Mesendoderm (in vitro differentiated cells): Measurements from ENCODE around the gene APOA4.

Source experiments
- DNase-seq: peaks from one replicate; pipeline ENCODE4 v3.0.0; 2013
- H2AK5ac ChIP-seq: 2 replicates; pipeline ENCODE4 v1.6.1; 2013; ENCODE audit warnings: low read length, inconsistent platforms
- H2BK120ac ChIP-seq: 2 replicates; pipeline ENCODE4 v1.6.1; 2013; ENCODE audit warnings: low read depth, mild to moderate bottlenecking, low read length, moderate library complexity, mixed read lengths
- H2BK15ac ChIP-seq: replicated peaks from 2 replicates; pipeline ENCODE4 v1.6.1; 2013; ENCODE audit warnings: low read depth, mild to moderate bottlenecking, moderate library complexity
- H2BK5ac ChIP-seq: 2 replicates; pipeline ENCODE4 v1.6.1; 2013; ENCODE audit warnings: low read length, inconsistent platforms
- H3K18ac ChIP-seq: 2 replicates; pipeline ENCODE4 v1.6.1; 2013; ENCODE audit warnings: mild to moderate bottlenecking, low read length, mixed read lengths
- H3K23ac ChIP-seq: one replicate; pipeline ENCODE4 v1.6.1; 2013; ENCODE audit warnings: low read length
- H3K27ac ChIP-seq: 2 replicates; pipeline ENCODE4 v1.5.1; 2013; ENCODE audit warnings: low read depth, mild to moderate bottlenecking, inconsistent platforms, low read length, moderate library complexity
- H3K27me3 ChIP-seq: 2 replicates; pipeline ENCODE4 v1.6.1; 2013; ENCODE audit warnings: low read length, control low read depth, mild to moderate bottlenecking, inconsistent platforms; ENCODE audit not compliant: insufficient read depth, poor library complexity
- H3K36me3 ChIP-seq: 2 replicates; pipeline ENCODE4 v1.6.1; 2013; ENCODE audit warnings: low read length, inconsistent platforms; ENCODE audit not compliant: control insufficient read depth, insufficient read depth
- H3K4ac ChIP-seq: one replicate; pipeline ENCODE4 v1.6.1; 2013; ENCODE audit warnings: low read depth, mild to moderate bottlenecking, low read length, moderate library complexity
- H3K4me1 ChIP-seq: 2 replicates; pipeline ENCODE4 v1.6.1; 2013; ENCODE audit warnings: low read depth, low read length, inconsistent platforms; ENCODE audit not compliant: control insufficient read depth
- H3K4me2 ChIP-seq: 2 replicates; pipeline ENCODE4 v1.6.1; 2013; ENCODE audit warnings: low read length
- H3K4me3 ChIP-seq: 2 replicates; pipeline ENCODE4 v1.5.1; 2013; ENCODE audit warnings: mild to moderate bottlenecking, low read length
- H3K56ac ChIP-seq: one replicate; pipeline ENCODE4 v1.6.1; 2013; ENCODE audit warnings: low read length
- H3K79me1 ChIP-seq: 2 replicates; pipeline ENCODE4 v1.6.1; 2013; ENCODE audit warnings: low read length, inconsistent platforms
- H3K79me2 ChIP-seq: 2 replicates; pipeline ENCODE4 v1.6.1; 2013; ENCODE audit warnings: mild to moderate bottlenecking, low read length; ENCODE audit not compliant: control insufficient read depth, insufficient read depth
- H3K9ac ChIP-seq: 2 replicates; pipeline ENCODE4 v1.6.1; 2013; ENCODE audit warnings: low read length, inconsistent platforms
- H4K5ac ChIP-seq: one replicate; pipeline ENCODE4 v1.6.1; 2013; ENCODE audit warnings: low read length
- H4K8ac ChIP-seq: one replicate; pipeline ENCODE4 v1.6.1; 2013; ENCODE audit warnings: low read depth, mild to moderate bottlenecking, control low read depth, low read length, moderate library complexity
- WGBS: extraction: QIAGEN DNeasy Blood & Tissue Kit; methylation state at CpG from one replicate; pipeline ENCODE4 v1.1.7; 2013; ENCODE audit warnings: low lambda C conversion rate, missing lambda C conversion rate; ENCODE audit not compliant: insufficient coverage; ENCODE audit errors: extremely low coverage; 5-methylcytosine and 5-hydroxymethylcytosine counted together

The APOA4 gene

DNA sequence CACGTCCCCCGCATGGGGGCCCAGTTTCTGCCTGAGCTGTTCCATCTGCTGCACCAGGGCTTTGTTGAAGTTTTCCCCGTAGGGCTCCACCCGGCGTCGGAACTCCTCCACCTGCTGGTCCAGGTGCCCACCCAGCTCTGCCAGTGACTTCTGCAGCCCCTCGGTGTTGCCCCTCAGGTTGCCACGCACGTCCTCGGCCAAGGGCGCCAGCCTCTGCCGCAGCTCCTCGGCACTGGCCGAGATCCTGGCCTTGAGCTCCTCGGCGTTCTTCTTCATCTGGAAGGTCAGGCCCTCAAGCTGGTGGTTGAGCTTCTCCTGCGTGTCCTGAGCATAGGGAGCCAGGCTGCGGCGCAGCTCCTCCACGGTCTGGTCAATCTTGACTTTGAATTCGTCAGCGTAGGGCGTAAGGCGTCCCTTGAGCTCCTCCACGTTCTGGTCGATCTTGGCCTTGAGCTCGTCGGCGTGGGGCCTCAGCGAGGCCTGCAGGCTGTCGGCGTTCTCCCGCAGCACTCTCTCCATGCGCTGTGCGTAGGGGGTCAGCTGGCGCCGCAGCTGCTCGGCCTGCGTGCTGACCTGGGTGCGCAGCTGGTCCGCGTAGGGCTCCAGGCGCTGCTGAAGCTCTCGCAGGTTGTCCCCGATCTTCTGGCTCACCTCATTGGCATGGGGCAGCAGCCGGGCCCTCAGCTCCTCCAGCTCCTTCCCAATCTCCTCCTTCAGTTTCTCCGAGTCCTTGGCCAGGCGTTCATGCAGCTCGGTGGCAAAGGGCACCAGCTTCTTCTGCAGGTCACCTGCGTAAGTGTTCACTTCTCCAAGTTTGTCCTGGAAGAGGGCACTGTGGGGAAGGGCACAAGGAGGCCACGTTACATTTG, 1.8 kb downstream of the APOA4 start:
- no peak overlapping the region for H3K4me3 ChIP-seq
- no peak overlapping the region for H3K27ac ChIP-seq
- H3K56ac ChIP-seq: no peak overlapping the region
- H2AK5ac ChIP-seq: no peak overlapping the region
- H4K8ac ChIP-seq: no peak overlapping the region
- H3K18ac ChIP-seq: no peak overlapping the region
- no peaks in the 10 kb centered on the region for H3K79me2 ChIP-seq
- no peaks in the 10 kb centered on the region for H3K36me3 ChIP-seq
- no peaks in the 10 kb centered on the region for H3K27me3 ChIP-seq
- H3K79me1 ChIP-seq: no peaks in the 10 kb centered on the region
- H2BK120ac ChIP-seq: no peak overlapping the region
- no peak overlapping the region for H3K23ac ChIP-seq
- H2BK5ac ChIP-seq: no peak overlapping the region
- no CpG with 5 or more reads among the region's 51 CpGs for WGBS
- no peak overlapping the region for H4K5ac ChIP-seq
- DNase-seq: no peak
- H3K4me1 ChIP-seq: no peaks in the 10 kb centered on the region
- no peak overlapping the region for H3K4me2 ChIP-seq
- no peak overlapping the region for H3K4ac ChIP-seq
- no peak overlapping the region for H3K9ac ChIP-seq
- no peak overlapping the region for H2BK15ac ChIP-seq

DNA sequence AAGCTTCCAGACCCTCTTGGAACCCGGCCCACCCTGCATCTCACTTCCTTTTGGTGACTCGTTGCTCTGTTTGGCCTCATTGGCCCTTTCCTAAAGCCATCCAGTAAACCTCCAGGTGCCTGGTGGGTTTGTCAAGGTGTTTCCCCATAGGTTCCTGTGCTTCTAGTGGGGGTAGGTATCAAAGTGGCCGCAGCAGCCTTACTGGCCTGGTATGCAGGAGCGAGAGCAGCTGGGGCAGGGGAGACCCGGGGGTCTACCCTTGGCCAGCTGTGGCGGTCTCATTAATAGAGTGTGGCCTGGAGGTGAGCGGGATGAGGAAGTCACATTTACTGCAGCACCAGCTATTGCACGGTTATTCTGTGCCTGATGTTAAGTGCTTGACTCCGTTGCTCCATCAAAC, 4.1 kb downstream of the APOA4 start:
- no peaks in the 10 kb centered on the region for H3K4me1 ChIP-seq
- H3K4ac ChIP-seq: no peak overlapping the region
- H3K79me2 ChIP-seq: no peaks in the 10 kb centered on the region
- H3K18ac ChIP-seq: no peak overlapping the region
- H2AK5ac ChIP-seq: no peak overlapping the region
- no peak overlapping the region for H3K9ac ChIP-seq
- no peaks in the 10 kb centered on the region for H3K27me3 ChIP-seq
- H3K79me1 ChIP-seq: no peaks in the 10 kb centered on the region
- WGBS: no CpG with 5 or more reads among the region's 9 CpGs
- no peak overlapping the region for H3K4me3 ChIP-seq
- no peak overlapping the region for H2BK15ac ChIP-seq
- H2BK5ac ChIP-seq: no peak overlapping the region
- no peak overlapping the region for H2BK120ac ChIP-seq
- no peak overlapping the region for H4K5ac ChIP-seq
- H3K4me2 ChIP-seq: no peak overlapping the region
- DNase-seq: no peak
- H3K56ac ChIP-seq: no peak overlapping the region
- no peaks in the 10 kb centered on the region for H3K36me3 ChIP-seq
- H3K27ac ChIP-seq: no peak overlapping the region
- no peak overlapping the region for H3K23ac ChIP-seq
- H4K8ac ChIP-seq: no peak overlapping the region

DNA sequence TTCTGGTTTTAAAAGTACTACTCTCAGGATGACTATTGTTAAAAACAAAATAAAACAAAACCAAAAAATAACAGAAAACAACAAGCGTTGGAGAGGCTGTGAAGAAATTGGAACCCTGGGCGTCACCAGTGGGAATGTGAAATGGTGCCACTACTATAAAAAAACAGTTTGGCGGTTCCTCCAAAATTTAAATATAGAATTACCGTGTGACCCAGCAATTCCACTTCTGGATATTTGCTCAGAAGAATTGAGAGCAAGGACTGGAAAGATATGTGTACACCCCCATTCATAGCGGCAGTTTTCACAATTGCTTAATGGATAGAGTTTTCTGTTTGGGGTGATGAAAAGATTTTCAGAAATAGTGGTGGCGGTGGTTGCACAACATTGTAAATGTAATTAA, 8.6 kb downstream of the APOA4 start:
- Histone ChIP-seq H4K8ac (no peak overlapping the region), H3K9ac (no peak overlapping the region), H3K4ac (no peak overlapping the region), H2BK15ac (no peak overlapping the region), H3K79me2 (no peaks in the 10 kb centered on the region), H4K5ac (no peak overlapping the region), H2AK5ac (no peak overlapping the region), H2BK120ac (no peak overlapping the region), H3K27me3 (no peaks in the 10 kb centered on the region), H3K4me3 (no peak overlapping the region), H3K4me2 (no peak overlapping the region), H3K79me1 (no peaks in the 10 kb centered on the region), H3K27ac (no peak overlapping the region), H3K4me1 (no peaks in the 10 kb centered on the region), H3K18ac (no peak overlapping the region), H3K23ac (no peak overlapping the region), H2BK5ac (no peak overlapping the region), H3K56ac (no peak overlapping the region), H3K36me3 (no peaks in the 10 kb centered on the region)
- no CpG with 5 or more reads among the region's 6 CpGs for WGBS
- no peak for DNase-seq

DNA sequence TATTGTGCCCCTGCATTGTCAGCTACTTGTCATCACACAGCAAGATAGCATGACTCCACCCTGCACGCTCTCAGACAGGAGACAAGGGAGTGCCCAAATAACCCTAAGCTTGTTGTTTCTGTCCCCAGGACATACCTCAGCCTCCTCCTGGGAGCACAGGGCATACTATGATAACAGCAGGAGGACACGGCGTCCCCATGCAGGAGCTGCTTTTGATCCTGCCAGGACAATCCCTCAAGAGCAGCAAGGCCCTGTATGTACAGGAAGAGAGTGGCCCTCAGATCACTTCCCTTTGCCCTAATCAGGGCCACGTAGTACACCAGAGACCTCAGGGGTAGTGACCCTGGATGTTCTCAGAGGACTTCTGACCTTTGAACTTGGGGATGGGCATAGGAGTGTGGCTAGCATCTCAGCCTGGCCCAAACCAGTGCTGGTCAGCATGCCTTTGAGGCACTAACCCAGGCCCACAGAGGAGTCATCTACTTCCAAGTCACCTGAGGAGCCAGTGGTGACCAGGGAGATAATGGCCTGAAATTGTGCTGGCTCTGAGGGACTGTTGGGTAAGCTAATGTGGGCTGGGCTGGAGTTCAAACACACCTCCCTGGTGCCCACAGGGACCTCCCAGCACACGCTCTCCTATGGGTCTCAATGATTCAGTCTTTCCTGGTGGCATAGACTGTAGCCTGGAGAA, 9.2 kb downstream of the APOA4 start:
- H4K5ac ChIP-seq: no peak overlapping the region

DNA sequence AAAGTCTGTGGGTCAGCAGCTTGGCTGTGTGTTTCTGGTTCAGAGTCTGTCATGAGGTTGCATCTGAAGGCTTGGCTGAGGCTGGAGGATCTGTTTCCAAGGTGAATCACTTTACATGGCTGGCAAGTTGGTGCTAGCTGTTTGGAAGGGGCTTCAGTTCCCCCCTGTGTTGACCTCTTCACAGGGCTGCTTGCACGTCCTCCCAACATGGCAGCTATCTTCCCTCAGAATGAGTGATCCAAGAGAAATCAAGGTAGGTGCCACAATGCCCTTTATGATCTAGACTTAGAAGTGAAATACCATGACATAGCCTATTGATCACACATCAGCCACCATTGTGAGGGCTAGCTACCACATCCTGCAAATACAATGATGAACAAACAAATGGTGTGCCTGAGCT, 9.9 kb downstream of the APOA4 start:
- H3K56ac ChIP-seq: no peak overlapping the region
- no peak for DNase-seq
- no peaks in the 10 kb centered on the region for H3K4me1 ChIP-seq
- H2BK120ac ChIP-seq: no peak overlapping the region
- H3K23ac ChIP-seq: no peak overlapping the region
- no peak overlapping the region for H4K8ac ChIP-seq
- no peaks in the 10 kb centered on the region for H3K27me3 ChIP-seq
- H3K36me3 ChIP-seq: no peaks in the 10 kb centered on the region
- H2BK5ac ChIP-seq: no peak overlapping the region
- no peak overlapping the region for H3K9ac ChIP-seq
- no peaks in the 10 kb centered on the region for H3K79me1 ChIP-seq
- H3K27ac ChIP-seq: peak overlapping the region; percentile 42
- H3K79me2 ChIP-seq: no peaks in the 10 kb centered on the region
- H4K5ac ChIP-seq: no peak overlapping the region
- no peak overlapping the region for H2BK15ac ChIP-seq
- H2AK5ac ChIP-seq: no peak overlapping the region
- H3K18ac ChIP-seq: no peak overlapping the region
- WGBS: no CpG with 5 or more reads among the region's 1 CpG
- no peak overlapping the region for H3K4me3 ChIP-seq
- H3K4me2 ChIP-seq: no peak overlapping the region
- H3K4ac ChIP-seq: no peak overlapping the region

More for the DNA sequence above, 9.2 kb downstream of the APOA4 start:
- H3K27ac ChIP-seq: no peak overlapping the region
- no peak overlapping the region for H3K4me3 ChIP-seq
- no peak overlapping the region for H2BK120ac ChIP-seq
- H3K23ac ChIP-seq: no peak overlapping the region
- H2BK15ac ChIP-seq: no peak overlapping the region
- H3K36me3 ChIP-seq: no peaks in the 10 kb centered on the region
- no peak overlapping the region for H3K9ac ChIP-seq
- WGBS: no CpG with 5 or more reads among the region's 5 CpGs
- peak; percentile 70 for DNase-seq
- no peak overlapping the region for H3K4me2 ChIP-seq
- H2AK5ac ChIP-seq: no peak overlapping the region
- no peaks in the 10 kb centered on the region for H3K79me1 ChIP-seq
- no peak overlapping the region for H4K8ac ChIP-seq
- H3K4ac ChIP-seq: no peak overlapping the region
- no peak overlapping the region for H2BK5ac ChIP-seq
- no peak overlapping the region for H3K18ac ChIP-seq
- no peaks in the 10 kb centered on the region for H3K4me1 ChIP-seq
- H3K27me3 ChIP-seq: no peaks in the 10 kb centered on the region
- H3K56ac ChIP-seq: no peak overlapping the region
- H3K79me2 ChIP-seq: no peaks in the 10 kb centered on the region
